ENCODE measurements around the gene HYI.
A peak's percentile ranks its signal among the peaks of the same experiment; 100 is the strongest.
"Not testable (repeated sequence)": the region's sequence is repeated elsewhere in the genome, so short reads cannot be mapped to it uniquely, and the experiment has no call there.

Gene HYI

DNA sequence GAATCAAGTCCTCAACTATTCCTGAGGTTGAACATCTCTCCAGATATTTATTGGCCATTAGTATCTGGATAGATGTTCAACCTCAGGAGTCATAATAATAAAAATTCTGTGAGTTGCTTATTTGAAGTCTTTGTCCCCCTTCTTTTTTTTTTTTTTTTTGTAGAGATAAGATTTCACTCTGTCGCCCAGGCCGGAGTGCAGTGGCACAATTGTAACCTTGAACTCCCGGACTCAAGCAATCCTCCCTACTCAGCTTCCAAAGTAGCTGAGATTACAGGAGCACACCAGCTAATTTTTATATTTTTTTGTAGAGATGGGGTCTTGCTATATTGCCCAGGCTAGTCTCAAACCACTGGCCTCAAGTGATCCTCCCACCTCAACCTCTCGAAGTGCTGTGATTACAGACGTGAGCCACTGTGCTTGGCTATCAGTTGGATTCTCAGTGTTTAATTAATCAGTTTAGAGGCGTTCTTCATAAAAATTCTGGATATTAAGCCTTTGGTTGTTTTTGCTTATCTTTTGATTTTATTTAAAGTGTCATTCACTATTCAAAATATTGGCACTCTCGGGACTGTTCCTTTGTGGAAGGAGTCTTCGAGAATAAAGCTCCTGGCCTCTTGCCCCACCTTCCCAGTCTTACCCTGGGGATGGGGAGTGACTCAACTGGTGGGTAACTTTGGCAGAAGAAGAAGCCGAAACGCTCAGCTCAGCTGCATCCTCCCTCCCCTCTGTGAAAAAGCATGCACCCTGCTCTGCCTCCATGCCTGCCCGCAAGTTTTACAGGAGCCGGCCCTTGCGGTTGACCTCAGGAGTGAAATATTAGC lies 11.2 kb upstream of the HYI start:
- no peak for FAIRE-seq

- no peak for FAIRE-seq
Measured at GRCh38 chr1:43463479-43463878, 9.7 kb upstream of the HYI start.

DNA sequence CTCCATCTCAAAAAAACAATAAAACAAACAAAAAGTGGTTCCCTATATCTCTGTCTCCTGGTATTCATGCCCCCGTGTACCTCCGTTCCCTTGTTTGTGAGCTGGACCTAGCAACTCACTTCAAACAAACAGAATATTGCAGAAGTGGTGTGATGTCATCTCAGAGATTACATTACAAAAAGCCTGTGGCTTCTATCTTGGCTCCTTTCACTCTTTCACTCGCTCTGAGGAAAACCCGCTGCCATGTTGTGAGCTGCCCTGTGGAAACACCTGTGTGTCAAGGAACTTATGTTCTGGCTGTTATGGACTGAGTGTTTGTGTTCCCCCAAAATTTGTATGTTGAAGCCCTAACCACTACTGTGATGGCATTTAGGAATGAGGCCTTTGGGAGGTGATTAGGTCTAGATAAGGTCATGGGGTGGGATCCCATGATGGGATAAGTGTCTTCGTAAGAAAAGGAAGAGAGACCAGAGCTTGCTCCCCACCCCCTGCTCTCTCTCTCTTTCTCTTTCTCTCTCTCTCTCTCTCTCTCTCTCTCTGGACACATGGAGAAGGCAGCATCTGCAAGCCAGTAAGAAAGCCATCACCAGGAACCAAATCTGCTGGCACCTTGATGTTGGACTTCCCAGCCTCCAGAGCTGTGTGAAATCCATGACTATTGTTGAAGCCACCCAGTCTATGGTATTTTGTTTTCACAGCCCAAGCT lies 7.4 kb upstream of the HYI start:
- FAIRE-seq, result no peak

DNA sequence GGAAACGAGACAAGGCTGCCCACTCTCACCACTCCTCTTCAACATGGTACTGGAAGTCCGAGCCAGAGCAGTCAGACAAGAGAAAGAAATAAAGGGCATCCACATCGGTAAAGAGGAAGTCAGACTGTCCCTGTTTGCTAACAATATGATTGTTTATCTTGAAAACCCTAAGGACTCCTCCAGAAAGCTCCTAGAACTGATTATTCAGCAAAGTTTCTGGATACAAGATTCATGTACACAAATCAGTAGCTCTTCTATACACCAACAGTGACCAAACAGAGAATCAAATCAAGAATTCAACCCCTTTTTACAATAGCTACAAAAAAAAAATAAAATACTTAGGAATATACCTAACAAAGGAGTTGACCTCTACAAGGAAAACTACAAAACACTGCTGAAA lies 4.6 kb upstream of the HYI start:
- not testable (repeated sequence) for FAIRE-seq

DNA sequence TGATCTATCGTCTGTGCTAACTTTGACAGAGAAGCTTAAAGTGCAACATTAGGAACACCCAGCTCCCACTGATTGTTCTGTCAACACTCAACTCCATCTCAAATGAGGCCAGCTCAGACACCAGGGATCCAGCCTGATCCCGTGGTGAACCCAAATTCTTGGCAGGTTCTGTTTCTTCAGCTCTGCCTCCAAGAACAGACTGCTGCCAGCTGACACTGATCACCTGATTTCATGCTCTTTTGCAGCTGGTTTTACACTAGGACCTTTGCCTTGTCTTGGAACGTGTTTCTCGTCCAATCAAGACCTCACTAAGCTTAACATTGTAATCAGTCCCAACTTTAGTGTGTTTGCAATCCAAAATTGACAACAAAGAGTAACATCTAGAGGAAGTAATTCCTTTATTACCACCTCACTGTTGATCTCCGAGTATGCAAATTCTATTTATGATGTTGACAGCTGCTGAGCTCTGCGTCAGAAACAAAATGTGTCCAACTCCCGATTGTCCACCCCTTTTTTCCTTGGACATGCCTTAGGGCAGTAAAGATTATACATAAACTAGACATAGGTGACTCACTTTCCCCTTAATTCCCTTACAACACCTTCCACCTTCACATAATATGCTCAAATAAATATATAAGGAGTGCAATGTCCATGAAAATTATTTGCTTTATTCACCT lies 1.6 kb upstream of the HYI start:
- no peak for FAIRE-seq

DNA sequence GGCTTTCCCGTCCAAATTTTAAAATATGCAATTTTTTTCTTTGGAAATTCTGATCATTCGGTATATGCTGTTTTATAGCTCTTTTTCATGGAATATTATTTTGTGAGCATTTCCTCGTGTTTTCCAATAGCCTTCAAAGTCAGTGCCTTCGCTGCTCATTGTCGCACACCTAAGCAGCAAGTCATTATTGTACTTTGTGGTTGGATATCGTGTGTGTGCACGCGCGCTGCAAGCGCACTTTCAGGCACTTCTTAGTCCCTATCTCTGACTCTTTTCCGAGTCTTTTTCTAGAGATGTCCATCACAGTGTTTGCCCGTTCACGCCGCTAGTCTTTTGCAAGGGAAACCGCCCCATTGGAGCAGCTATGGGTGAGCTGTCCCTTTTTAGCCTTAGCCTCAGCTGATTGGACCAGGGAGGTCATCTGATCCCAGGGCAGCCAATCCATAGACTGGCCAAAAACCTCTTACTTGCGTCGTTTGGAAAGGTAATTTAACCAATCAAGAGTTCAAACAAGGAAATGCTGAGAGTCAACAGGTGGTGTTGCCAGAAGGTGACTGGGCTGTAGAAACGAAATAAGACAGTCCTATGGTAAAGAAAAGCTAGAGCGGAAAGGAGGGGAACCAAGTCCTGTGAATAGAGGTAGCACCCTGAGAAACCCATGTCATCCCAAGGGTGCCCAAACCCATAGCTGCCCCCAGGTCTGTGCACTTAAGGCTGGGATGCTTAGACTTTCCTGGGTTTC lies 710 bp upstream of the HYI start:
- FAIRE-seq, result no peak

DNA sequence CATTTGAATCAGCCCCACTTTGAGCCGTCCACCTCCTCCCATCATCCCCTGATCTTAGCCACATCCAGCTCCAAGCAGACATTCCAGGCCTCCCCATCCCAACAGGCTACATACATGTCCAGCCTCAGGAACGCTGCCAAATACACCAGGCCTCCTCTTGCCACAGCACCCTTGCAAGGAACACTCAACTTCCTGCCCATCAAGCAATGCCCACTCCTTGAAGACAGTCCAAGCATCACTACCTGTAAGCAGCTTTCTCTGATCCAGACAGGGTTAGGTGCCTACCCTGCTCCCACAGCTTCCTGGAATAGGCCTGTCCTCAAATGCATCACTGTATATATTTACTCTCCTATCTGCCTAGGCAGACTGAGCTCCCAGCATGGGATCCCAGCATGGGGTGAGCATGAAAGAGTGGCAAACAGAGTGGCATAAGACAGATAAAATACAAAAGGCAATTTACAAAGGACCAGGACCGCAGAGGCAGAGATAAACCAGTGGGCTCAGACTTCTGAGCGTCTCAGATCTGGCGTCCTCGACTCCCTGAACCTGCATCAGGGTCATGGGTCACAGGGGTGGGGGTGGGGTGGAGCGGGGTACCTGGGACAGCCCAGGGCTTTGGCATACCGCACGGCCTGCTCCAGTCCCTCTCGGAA lies 816 bp downstream of the HYI start:
- FAIRE-seq, result no peak

DNA sequence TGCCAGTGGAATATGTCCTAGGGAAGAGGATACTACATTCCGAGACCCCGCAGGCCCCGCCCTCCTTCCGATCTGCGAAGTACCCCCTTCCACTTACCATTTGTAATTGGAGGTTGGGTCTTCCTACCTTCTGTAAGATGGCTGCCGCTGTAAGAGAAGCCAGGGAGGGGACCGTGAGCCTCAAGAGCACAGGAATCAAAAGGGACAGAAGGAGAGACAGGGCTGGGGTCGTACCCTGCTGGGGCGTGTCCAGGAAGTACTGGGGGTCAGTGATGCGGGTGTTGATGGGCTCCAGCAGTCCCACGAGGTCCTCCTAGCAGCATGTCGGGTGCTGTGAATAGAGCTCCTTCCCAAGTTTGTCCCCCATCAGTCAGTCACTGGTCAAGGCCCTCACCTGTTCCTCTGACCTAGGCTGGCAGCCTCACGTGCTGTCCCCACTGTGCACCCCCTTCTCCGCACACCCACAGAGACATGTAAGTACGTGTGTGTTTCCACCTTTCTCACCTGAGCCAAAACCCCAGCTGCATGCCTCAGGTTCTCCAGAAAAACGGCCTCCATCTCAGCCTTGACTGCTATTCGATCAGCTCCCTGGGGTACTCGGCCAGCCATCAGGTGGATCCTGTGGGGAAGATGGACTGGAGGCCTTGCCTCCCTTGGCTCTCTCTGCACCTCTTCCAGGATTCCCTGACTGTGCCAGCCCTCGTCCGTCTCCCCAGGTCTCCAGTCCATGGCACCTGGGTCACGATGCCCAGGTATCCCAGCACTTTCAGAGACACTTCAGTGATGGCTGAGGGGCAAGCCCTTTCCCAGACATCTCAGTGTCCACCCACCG lies 1.8 kb downstream of the HYI start:
- no peak for FAIRE-seq

DNA sequence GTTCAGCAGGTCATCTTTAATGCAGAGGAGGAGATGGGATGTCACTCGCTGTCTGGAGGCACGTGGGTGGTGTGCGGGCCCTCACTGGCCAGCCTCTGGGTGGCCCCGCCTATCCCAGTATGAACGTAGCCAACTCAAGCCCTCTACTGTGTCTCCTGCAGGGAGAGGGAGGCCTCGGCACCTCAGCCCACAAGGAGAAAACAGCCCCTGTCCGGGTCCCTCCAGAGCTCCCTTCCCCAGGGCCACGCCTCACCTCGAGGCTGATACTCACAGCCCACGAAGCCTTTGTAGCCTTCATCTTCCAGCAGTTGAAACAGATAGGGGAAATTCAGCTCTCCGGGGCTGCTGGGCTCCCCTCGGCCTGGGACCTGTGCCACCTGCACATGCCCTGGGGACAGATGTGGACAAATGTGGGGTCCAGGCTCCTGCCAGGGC lies 2.6 kb downstream of the HYI start:
- no peak for FAIRE-seq

- no peak for FAIRE-seq
Measured at GRCh38 chr1:43450251-43450941, 3.3 kb downstream of the HYI start.

GRCh38 chr1:43449708-43450069 lies 4.0 kb downstream of the HYI start:
- no peak for FAIRE-seq

GRCh38 chr1:43448955-43449707 lies 4.6 kb downstream of the HYI start:
- no peak for FAIRE-seq

DNA sequence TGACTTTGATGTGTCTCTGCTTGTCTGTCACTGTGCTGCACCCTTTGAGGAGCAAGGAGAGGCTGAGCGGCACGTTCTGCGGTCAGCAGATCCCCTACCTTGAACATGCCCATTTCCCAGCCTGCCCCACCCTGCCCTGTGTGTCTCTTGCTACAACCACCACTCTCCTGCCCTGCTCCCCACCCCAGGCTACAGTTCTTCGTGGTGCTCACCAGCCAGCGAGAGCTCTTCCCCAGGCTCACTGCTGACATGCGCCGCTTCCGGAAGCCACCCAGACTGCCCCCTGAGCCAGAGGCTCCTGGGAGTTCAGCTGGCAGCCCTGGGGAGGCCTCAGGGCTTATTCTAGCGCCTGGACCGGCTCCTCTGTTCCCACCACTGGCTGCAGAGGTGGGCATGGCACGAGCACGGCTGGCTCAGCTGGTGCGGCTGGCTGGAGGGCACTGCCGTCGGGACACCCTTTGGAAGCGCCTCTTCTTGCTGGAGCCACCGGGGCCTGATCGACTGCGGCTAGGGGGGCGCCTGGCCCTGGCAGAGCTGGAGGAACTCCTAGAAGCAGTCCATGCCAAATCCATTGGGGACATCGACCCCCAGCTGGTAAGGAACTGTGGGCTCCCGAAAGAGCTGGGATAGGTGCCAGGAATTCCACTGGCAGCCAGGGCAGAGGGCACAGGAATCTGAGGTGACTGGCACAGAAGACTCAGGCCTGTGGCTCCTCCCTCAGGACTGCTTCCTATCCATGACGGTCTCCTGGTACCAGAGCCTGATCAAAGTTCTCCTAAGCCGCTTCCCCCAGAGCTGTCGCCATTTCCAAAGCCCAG lies 5.6 kb downstream of the HYI start:
- FAIRE-seq, result no peak

- FAIRE-seq, result no peak
Measured at GRCh38 chr1:43446881-43447835, 6.6 kb downstream of the HYI start.

- FAIRE-seq, result no peak
Measured at GRCh38 chr1:43446388-43446740, 7.4 kb downstream of the HYI start.

- FAIRE-seq, result no peak
Measured at GRCh38 chr1:43445606-43446387, 7.9 kb downstream of the HYI start.

DNA sequence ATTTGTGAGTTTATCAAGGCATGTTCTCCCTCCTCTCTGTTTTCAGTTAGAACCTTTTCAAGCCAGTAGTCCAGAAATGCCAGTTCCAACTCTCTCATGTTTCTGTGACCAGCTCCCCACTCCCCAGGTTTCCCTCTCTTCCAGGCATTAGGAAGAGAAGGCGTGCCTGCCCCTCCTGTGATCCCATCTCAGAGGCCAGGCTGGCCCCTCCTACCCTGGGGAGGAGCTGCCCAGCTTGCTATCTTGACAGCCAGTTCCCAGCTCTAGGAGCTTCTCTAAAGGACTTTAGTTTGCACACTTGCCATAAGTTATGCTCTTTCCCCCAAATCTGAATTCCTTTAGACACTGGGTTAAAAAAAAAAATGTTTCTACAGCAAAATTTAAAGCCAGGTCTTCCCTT lies 8.9 kb downstream of the HYI start:
- peak; percentile 59 for FAIRE-seq
